GM18505 (cell line): ENCODE results near the gene ADGRV1.

Source experiments
- ATAC-seq: cut with Tn5 transposase; IDR thresholded peaks from one replicate; pipeline ENCODE4 v1.9.1; 2021; ENCODE audit not compliant: unreplicated experiment
- POLR2A ChIP-seq: IDR thresholded peaks from 4 replicates; pipeline ENCODE4 v1.6.1; 2011; ENCODE audit warnings: borderline replicate concordance; ENCODE audit not compliant: insufficient read depth, insufficient read length; ENCODE audit errors: extremely low read depth

Gene ADGRV1

DNA sequence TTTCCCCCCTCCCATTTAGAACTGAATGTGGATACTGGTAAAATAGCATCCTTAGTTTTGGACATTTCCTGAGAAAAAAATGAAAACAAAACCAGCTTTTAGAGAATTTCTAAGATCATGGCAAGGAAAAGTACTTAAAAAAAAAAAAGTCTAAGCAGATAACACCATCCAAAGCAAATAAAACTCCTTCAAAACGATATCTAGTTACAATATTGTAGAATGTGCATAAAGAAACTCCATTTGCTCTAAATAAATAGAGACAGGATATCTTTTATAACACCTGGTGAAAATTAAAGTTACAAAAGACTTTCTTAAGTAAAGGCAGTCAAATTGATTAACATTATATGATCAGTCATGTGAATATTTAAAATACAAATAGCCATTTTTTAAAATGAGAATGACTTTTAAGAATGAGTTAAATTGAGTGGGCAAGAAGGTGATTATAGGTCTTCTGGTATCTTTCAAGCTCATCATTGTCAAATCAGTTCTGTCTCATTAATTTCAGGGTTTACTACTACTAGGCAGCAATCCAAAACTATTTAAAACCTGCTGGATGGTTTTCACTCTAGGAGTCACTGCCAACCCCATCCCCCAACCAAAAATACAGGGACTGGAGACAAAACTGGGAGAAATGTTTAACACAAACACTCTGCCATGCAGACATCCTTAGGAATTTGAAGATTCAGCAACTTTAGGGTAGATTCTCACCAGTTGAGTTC lies 382.6 kb downstream of the ADGRV1 start:
- no peak for TF ChIP-seq POLR2A
- ATAC-seq: no peak

DNA sequence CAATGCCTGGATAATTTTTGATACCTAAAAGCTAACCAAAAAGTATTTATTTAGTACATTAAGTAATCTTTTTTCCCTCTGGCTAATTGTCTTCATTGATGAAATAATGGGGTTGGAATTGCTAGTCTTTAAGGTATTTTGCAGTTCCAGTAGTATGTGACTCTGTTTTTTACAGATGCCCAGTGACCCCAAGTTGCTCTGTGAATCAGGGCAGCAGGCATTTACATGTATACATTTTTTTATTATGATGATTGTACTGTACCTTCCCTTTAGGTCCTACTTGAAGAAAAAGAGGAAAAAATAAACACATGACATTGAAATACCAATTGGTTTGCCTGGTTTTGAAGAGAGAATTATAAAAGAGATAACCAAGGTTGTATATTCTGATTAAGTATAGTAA lies 385.5 kb downstream of the ADGRV1 start:
- no peak for ATAC-seq

GRCh38 chr5:90947667-90948066 lies 389.1 kb downstream of the ADGRV1 start:
- no peak for ATAC-seq
- TF ChIP-seq POLR2A: no peak

More for the DNA sequence above, 385.5 kb downstream of the ADGRV1 start:
- TF ChIP-seq POLR2A: no peak

DNA sequence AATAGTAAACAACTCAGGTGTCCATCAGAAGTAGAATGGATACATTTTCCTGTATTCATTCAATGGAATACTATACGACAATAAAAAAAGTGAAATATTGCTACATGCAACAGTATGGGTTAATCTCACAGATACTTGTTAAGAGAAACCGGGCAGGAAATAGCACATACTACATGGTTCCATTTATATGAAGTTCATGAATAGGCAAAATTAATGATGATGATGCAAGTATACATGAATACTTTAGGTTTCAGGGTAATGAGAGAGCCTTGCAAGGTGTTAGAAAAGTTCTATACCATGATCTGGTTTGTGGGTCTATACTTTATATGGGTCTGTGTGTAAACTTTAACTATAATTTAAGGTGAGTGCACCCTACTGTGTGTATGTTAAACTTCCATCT lies 390.4 kb downstream of the ADGRV1 start:
- no peak for TF ChIP-seq POLR2A
- ATAC-seq: no peak

DNA sequence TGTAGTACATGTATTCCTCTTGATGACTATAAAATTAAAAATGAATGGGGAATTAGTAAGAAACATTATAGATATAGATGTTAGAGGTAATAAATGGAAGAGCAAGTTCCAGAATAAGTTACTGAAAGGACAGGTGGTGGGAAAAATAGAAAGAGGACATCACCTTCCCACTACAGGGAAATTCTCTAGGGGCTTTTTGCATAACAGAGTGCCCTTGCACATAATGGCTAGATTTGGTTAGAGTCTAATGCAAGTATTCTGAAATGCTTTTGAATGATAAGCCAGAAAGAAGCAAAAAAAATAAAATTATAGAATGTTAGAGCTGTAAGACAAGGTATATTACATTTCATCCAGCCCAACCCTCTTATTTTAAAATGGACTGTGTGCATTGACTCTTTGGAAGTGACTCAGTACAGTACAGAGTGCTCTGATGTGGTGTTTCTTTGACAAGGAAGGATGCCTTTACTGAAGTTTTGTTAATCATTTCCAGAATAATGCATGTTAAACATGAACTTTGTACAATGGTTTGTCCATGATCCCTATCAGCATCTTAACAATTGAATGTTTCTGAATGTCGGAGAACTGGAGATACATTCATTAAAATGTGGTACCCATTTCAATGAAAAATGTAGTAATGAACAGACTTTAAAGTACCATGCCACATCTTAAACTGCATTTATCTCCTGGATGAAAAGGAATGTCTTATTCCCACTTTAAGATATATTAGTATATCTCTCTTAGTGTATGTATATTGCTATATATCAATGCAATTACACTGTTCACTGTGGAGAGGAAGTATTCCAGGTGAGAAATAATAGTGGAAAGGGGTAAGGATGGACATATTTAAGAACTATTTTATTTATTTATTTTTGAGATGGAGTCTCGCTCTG lies 391.1 kb downstream of the ADGRV1 start:
- no peak for TF ChIP-seq POLR2A
- ATAC-seq: peak; percentile 62

DNA sequence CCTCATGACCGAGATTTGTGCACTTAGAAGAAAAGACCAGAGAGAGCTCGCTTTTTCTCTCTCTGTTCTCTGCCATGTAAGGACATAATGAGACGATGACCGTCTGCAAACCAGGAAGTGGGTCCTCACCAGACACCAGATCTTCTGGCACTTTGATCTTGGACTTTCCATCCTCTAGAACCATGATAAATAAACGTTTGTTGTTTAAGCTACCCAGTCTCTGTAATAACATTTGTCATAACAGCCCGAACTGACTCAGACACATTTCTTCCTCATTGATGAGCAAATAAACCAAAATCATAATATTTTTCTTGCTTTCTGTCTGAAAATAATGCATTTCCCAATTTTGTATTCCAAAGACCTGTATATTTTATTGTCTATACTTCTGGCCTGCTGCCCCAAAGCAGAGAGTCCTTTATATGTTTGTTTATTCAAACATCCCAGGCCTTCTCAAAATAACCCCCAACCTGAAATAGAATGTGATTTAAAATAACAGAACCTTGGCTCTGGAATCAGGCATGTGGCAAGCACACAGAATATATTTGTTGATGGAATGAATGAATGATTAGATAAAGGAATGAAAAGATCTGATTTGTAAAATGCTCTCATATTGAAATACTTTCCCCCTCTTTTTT lies 396.5 kb downstream of the ADGRV1 start:
- no peak for ATAC-seq

DNA sequence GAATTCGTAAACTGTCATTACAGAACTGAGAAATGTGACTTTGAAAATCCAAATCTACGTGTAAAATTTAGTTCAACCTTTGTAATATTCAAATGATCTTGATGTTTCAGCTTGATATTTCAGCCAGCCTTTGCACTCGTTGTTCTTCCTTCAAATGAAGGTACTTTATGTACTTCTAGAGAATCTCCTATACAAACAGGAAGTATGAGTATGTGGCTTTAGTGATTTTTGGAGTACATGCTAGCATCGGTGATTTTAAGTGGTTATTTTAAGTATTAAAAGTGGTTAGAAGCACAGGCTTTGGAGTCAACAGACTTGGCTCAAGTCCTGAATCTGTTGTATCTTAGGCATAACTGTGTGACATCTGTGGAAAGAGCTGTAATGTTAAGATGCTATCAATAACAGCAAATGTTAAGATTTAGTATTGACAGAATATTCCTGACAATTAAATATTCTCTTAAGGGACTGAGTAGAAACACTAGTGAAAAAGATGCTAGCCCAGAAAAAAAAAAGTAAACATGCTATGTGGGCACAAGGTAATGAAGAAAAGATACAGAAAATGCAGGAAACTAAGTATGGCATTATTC lies 398.0 kb downstream of the ADGRV1 start:
- no peak for ATAC-seq
- TF ChIP-seq POLR2A: no peak

More for the DNA sequence above, 396.5 kb downstream of the ADGRV1 start:
- no peak for TF ChIP-seq POLR2A

DNA sequence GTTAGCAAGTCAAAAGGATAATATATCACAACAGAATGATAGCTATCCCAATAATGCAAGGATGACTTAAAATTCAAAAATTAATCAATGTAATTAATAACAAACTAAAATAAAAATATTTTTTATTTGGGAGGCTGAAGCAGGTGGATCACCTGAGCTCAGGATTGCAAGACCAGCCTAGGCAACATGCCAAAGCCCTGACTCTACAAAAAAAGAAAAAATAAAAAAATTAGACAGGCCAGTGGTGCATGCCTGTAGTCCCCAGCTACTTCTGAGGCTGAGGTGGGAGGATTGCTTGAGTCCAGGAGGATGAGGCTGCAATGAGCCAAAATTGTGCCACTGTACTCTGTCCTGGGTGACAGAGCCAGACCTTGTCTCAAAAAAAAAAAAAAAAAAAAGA lies 399.3 kb downstream of the ADGRV1 start:
- no peak for TF ChIP-seq POLR2A
- ATAC-seq: no peak

DNA sequence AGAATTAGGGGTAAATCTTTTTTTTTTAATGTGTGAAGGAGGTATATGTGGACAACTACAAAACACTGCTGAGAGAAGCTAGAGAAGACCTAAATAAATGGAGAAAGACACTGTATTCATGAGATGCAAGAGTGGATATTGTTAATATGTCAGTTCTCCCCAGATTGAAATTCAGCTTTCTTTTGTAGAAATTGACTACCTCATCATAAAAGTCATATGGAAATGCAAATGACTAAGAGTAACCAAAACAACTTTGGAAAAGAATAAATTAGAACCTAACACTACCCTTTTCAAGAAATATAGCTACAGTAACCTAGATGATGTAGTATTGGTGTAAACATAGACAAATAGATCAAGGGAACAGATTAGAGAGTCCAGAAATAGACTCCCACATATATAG lies 400.7 kb downstream of the ADGRV1 start:
- TF ChIP-seq POLR2A: no peak
- no peak for ATAC-seq

DNA sequence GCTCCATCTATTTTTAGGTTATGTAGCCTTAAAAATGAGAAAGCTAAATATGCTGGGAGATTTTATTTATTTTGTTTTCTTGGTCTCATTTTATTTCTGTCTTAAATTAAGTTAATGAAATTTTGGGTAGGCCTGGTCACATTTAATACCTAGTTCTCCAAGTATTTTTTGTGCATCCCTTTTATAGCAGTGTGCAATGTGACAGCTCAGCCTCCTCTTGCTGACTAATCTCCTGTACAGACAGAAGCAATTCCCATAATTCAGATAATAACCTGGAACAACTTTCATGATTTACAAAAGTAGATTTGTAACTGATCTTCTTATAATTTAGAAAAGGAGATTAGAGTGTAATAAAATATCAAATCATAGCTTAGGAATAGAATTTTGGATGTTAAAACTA lies 403.9 kb downstream of the ADGRV1 start:
- no peak for ATAC-seq
- no peak for TF ChIP-seq POLR2A

- no peak for ATAC-seq
- no peak for TF ChIP-seq POLR2A
These were observed 406.6 kb downstream of the ADGRV1 start for GRCh38 chr5:90965110-90965685.

DNA sequence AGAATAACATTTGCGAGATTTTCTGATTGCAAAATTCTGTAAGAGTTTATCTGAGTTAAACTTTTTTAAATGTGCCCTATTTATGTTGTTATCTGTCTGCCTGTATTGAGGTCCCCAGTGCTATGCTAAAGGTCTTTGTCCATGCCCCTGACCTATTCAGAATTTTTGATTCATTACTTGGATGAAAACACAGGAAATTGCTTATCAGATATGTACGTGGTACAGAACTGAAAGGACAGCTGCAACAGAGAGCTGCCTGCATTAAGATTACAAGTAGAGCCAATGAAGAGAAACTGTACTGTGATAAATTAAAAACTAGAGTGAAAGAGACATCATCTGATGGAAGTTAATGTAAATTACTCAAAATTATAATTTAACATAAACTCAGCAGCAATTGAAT lies 408.8 kb downstream of the ADGRV1 start:
- no peak for ATAC-seq
- TF ChIP-seq POLR2A: no peak

DNA sequence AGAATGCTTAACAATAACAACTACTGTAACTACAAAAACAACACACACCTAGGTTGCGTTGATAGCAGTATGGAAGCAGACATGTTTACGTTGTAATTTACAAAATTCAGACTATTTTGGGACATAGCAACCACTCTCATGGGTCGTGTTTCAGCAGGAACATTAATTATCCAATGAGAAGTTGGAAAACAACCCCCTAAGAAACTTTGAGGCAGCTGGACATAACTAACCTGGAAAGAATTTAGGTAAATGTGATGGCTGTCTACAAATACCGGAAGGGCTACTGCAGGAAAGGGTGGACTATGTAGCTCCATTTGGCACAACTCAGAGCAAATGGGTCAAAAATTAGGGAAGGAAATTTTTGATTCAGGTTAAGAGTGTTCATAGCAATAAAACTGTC lies 409.3 kb downstream of the ADGRV1 start:
- no peak for ATAC-seq
- no peak for TF ChIP-seq POLR2A
